Mammary epithelial cell (primary cell): ENCODE results near the gene TMEM127.

Experiments
- EZH2 ChIP-seq: IDR thresholded peaks from 2 replicates; pipeline ENCODE4 v1.6.1; 2012; ENCODE audit warnings: low read length, inconsistent platforms, borderline replicate concordance
- TF ChIP-seq, protein P1 (sequence below), 2 donors: IDR thresholded peaks in 1 of 2; conservative IDR thresholded peaks in 1 of 2; 2 replicates each; pipeline ENCODE4 v1.5.1; 2011 to 2012; ENCODE audit warnings: inconsistent platforms in 2 of 2, low read length in 2 of 2, mild to moderate bottlenecking in 2 of 2, control low read depth in 1 of 2, low read depth in 1 of 2; ENCODE audit not compliant: insufficient read depth in 1 of 2; ENCODE audit errors: extremely low read depth in 1 of 2

- no peak for TF ChIP-seq EZH2
- TF ChIP-seq, protein P1, sequence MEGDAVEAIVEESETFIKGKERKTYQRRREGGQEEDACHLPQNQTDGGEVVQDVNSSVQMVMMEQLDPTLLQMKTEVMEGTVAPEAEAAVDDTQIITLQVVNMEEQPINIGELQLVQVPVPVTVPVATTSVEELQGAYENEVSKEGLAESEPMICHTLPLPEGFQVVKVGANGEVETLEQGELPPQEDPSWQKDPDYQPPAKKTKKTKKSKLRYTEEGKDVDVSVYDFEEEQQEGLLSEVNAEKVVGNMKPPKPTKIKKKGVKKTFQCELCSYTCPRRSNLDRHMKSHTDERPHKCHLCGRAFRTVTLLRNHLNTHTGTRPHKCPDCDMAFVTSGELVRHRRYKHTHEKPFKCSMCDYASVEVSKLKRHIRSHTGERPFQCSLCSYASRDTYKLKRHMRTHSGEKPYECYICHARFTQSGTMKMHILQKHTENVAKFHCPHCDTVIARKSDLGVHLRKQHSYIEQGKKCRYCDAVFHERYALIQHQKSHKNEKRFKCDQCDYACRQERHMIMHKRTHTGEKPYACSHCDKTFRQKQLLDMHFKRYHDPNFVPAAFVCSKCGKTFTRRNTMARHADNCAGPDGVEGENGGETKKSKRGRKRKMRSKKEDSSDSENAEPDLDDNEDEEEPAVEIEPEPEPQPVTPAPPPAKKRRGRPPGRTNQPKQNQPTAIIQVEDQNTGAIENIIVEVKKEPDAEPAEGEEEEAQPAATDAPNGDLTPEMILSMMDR (conservative IDR thresholded peaks at IDR 0.05 in 1 of 2, IDR thresholded peaks at IDR 0.05 in 1 of 2; ENCODE audit: extremely low read depth in 1 of 2, insufficient read depth in 1 of 2, low read depth in 1 of 2, low read length in 2 of 2): no peak
These were observed 9.1 kb downstream of the TMEM127 start for GRCh38 chr2:96256611-96257113.
